OCI-LY7 (cell line): ENCODE data around the gene NCAM1.

Experiments used
- CTCF ChIP-seq: fragments of 200-600 bp; sonication (generic); conservative IDR thresholded peaks from 2 replicates; pipeline ENCODE4 v1.5.1; 2014; ENCODE audit warnings: mild to moderate bottlenecking, antibody characterized with exemption, low read length, moderate library complexity, mixed read lengths
- EZH2phosphoT487 ChIP-seq: fragments of 200-600 bp; sonication (generic); IDR thresholded peaks from 2 replicates; pipeline ENCODE4 v1.6.1; 2018; ENCODE audit warnings: low read depth, borderline replicate concordance, mild to moderate bottlenecking, mixed run types, antibody characterized with exemption, low read length, moderate library complexity, mixed read lengths

DNA sequence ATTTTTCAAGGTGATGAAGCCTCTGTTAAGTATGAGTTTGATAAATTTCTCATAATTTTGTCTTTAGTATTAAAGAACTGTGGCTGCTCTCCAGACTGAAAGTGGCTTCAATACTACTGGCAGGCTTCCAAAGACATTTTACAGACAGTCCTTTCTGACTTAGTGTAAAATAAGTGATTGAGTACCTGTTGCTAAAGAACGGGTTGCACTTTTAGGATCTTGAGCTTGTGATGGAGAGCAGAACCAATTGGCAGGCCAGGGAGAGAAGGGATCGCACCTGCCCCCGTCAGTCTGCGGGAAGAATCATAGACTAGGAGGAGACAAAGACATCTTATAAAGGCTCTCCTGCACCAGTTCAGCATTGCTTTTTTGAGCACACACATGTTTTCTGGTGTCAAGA lies 4.4 kb downstream of the NCAM1 start:
- TF ChIP-seq CTCF, result no peak
- no peak for TF ChIP-seq EZH2phosphoT487
